Progenitor cell of endocrine pancreas (in vitro differentiated cells): ENCODE results near the gene RBMS1. TPM values are rescaled to one million over a fixed set of nuclear protein-coding genes. Genes with fewer than 3 reads are reported as not detected.
A peak's percentile ranks its signal among the peaks of the same experiment; 100 is the strongest.
"Not testable (repeated sequence)": the region's sequence is repeated elsewhere in the genome, so short reads cannot be mapped to it uniquely, and the experiment has no call there.

Experiments
- DNase-seq: peaks from one replicate; pipeline ENCODE4 v3.0.0; 2021; ENCODE audit warnings: low spot score; ENCODE audit not compliant: unreplicated experiment
- H3K27ac Mint-ChIP-seq: 2 replicates; pipeline ENCODE4 v1.8.0; 2021; ENCODE audit warnings: mild to moderate bottlenecking, moderate library complexity, mixed read lengths
- H3K27me3 Mint-ChIP-seq: 2 replicates; pipeline ENCODE4 v1.8.0; 2021; ENCODE audit warnings: mixed read lengths
- H3K36me3 Mint-ChIP-seq: 2 replicates; pipeline ENCODE4 v1.8.0; 2022; ENCODE audit warnings: mixed read lengths; ENCODE audit not compliant: insufficient read depth
- H3K4me1 Mint-ChIP-seq: 2 replicates; pipeline ENCODE4 v1.8.0; 2021; ENCODE audit warnings: low read depth, mixed read lengths
- H3K4me3 Mint-ChIP-seq: 2 replicates; pipeline ENCODE4 v1.8.0; 2021; ENCODE audit warnings: low read depth, mild to moderate bottlenecking, moderate library complexity, mixed read lengths
- H3K9me3 Mint-ChIP-seq: 2 replicates; pipeline ENCODE4 v1.8.0; 2021; ENCODE audit warnings: low read depth, mixed read lengths
- CTCF ChIP-seq: fragments of 200-600 bp; sonication (generic); IDR thresholded peaks from one replicate; pipeline ENCODE4 v1.5.0; 2021; ENCODE audit warnings: antibody characterized with exemption, mild to moderate bottlenecking; ENCODE audit not compliant: unreplicated experiment
- total RNA-seq: library from RNA; stranded (reverse); gene quantifications from 2 replicates; pipeline ENCODE4 v1.2.1, GENCODE V29; 2021

RBMS1 gene
- total RNA-seq, 1 donor from 2014 or later, result 59.8 TPM

- Mint-ChIP-seq H3K4me3 (no peak overlapping the region), H3K4me1 (peaks cover 9% of the 10 kb centered on the region), H3K9me3 (peaks cover 8% of the 10 kb centered on the region)
Measured at GRCh38 chr2:160428405-160428763, 65.2 kb downstream of the RBMS1 start.

GRCh38 chr2:160427629-160428404, 65.8 kb downstream of the RBMS1 start:
- no peak overlapping the region for H3K4me3 Mint-ChIP-seq
- peaks cover 9% of the 10 kb centered on the region for H3K4me1 Mint-ChIP-seq
- H3K27ac Mint-ChIP-seq, result peak overlapping the region; percentile 79
- peaks cover 5% of the 10 kb centered on the region for H3K36me3 Mint-ChIP-seq
- no peak for TF ChIP-seq CTCF
- DNase-seq, result no peak
- no peaks in the 10 kb centered on the region for H3K27me3 Mint-ChIP-seq
- H3K9me3 Mint-ChIP-seq, result peaks cover 8% of the 10 kb centered on the region

More at GRCh38 chr2:160428405-160428763, 65.2 kb downstream of the RBMS1 start:
- no peaks in the 10 kb centered on the region for H3K27me3 Mint-ChIP-seq
- H3K36me3 Mint-ChIP-seq, result peaks cover 5% of the 10 kb centered on the region
- no peak for DNase-seq
- no peak overlapping the region for H3K27ac Mint-ChIP-seq
- TF ChIP-seq CTCF, result no peak

- Mint-ChIP-seq H3K4me3 (no peak overlapping the region), H3K27ac (no peak overlapping the region), H3K36me3 (peaks cover 7% of the 10 kb centered on the region), H3K9me3 (peaks cover 8% of the 10 kb centered on the region), H3K4me1 (peaks cover 2% of the 10 kb centered on the region), H3K27me3 (no peaks in the 10 kb centered on the region)
- TF ChIP-seq CTCF, result no peak
- no peak for DNase-seq
Measured at GRCh38 chr2:160426604-160427003, 67.0 kb downstream of the RBMS1 start.

- Mint-ChIP-seq H3K4me3 (no peak overlapping the region), H3K27ac (no peak overlapping the region), H3K27me3 (no peaks in the 10 kb centered on the region), H3K36me3 (peaks cover 6% of the 10 kb centered on the region), H3K4me1 (peaks cover 2% of the 10 kb centered on the region), H3K9me3 (peaks cover 8% of the 10 kb centered on the region)
- no peak for TF ChIP-seq CTCF
- no peak for DNase-seq
Measured at GRCh38 chr2:160425434-160426151, 68.0 kb downstream of the RBMS1 start.

- no peaks in the 10 kb centered on the region for H3K9me3 Mint-ChIP-seq
- peaks cover 2% of the 10 kb centered on the region for H3K4me1 Mint-ChIP-seq
- no peaks in the 10 kb centered on the region for H3K27me3 Mint-ChIP-seq
- H3K4me3 Mint-ChIP-seq, result no peak overlapping the region
- DNase-seq, result no peak
- no peak for TF ChIP-seq CTCF
- H3K27ac Mint-ChIP-seq, result no peak overlapping the region
- peaks cover 2% of the 10 kb centered on the region for H3K36me3 Mint-ChIP-seq
Measured at GRCh38 chr2:160423126-160423525, 70.5 kb downstream of the RBMS1 start.

GRCh38 chr2:160421646-160422501, 71.7 kb downstream of the RBMS1 start:
- H3K36me3 Mint-ChIP-seq, H3K9me3 Mint-ChIP-seq, H3K4me1 Mint-ChIP-seq, H3K27me3 Mint-ChIP-seq, H3K4me3 Mint-ChIP-seq, DNase-seq, H3K27ac Mint-ChIP-seq: not testable (repeated sequence)
